Esophagus squamous epithelium (tissue), 5 donors: ENCODE results near the gene GCNT2. TPM values are rescaled to one million over a fixed set of nuclear protein-coding genes. Genes with fewer than 3 reads are reported as not detected.

Source experiments
- DNase-seq: peaks from one replicate; lab custom pipeline; 2025; lab: John Stamatoyannopoulos, UW
- H3K27ac ChIP-seq, 4 donors: fragments of 200-600 bp; sonication (generic); one replicate each; pipeline ENCODE4 v1.5.1; 2016 to 2019; ENCODE audit warnings: mild to moderate bottlenecking in 1 of 4
- H3K27me3 ChIP-seq, 4 donors: fragments of 200-600 bp; sonication (generic); 1 replicate in 3 of 4; 2 replicates in 1 of 4; pipeline versions ENCODE4 v1.5.1 to v1.6.0; 2017 to 2021; ENCODE audit warnings: antibody characterized with exemption in 1 of 4
- H3K36me3 ChIP-seq, 3 donors: fragments of 200-600 bp; sonication (generic); one replicate each; pipeline ENCODE4 v1.5.1; 2016 to 2019
- H3K4me1 ChIP-seq, 3 donors: fragments of 200-600 bp; sonication (generic); one replicate each; pipeline ENCODE4 v1.5.1; 2017 to 2019
- H3K4me3 ChIP-seq, 4 donors: fragments of 200-600 bp; sonication (generic); 1 replicate in 3 of 4; 2 replicates in 1 of 4; pipeline ENCODE4 v1.5.1; 2016 to 2019; ENCODE audit warnings: mild to moderate bottlenecking in 2 of 4, moderate library complexity in 1 of 4
- H3K9me3 ChIP-seq, 3 donors: fragments of 200-600 bp; sonication (generic); one replicate each; pipeline ENCODE4 v1.5.1; 2016 to 2019
- CTCF ChIP-seq, 6 experiments: fragments of 450-650 bp in 4 of 6; fragments of 200-600 bp in 2 of 6; sonication (generic) in 2 of 6; IDR thresholded peaks; one replicate each; pipeline ENCODE4 v1.5.1; 2016 to 2019; ENCODE audit warnings: antibody characterized with exemption in 6 of 6, mild to moderate bottlenecking in 4 of 6, moderate library complexity in 4 of 6
- POLR2A ChIP-seq, 4 donors: fragments of 450-650 bp; IDR thresholded peaks; one replicate each; pipeline ENCODE4 v1.6.1; 2017; ENCODE audit warnings: antibody characterized with exemption in 4 of 4, mild to moderate bottlenecking in 4 of 4, moderate library complexity in 3 of 4
- WGBS, 2 donors: methylation state at CpG; one replicate each; pipeline ENCODE4 v1.1.5; 2018; 5-methylcytosine and 5-hydroxymethylcytosine counted together
- intact Hi-C: fragments of 100-400 bp; cut with DNase I; formaldehyde crosslinking; loops from one replicate; pipeline ENCODE4 v1.15.0; 2022
- total RNA-seq, 4 donors: library from RNA; depleted of rRNA; stranded (reverse); fragments of >200 nt; gene quantifications; one replicate each; pipeline ENCODE4 v1.1.0, GENCODE V29; 2016
- donor health status: DM: yes; HTN: yes; CAD: no.

GCNT2 gene
- total RNA-seq, 4 donors from 2014 or later, result 6.9 to 17.2 (median 8.9) TPM

DNA sequence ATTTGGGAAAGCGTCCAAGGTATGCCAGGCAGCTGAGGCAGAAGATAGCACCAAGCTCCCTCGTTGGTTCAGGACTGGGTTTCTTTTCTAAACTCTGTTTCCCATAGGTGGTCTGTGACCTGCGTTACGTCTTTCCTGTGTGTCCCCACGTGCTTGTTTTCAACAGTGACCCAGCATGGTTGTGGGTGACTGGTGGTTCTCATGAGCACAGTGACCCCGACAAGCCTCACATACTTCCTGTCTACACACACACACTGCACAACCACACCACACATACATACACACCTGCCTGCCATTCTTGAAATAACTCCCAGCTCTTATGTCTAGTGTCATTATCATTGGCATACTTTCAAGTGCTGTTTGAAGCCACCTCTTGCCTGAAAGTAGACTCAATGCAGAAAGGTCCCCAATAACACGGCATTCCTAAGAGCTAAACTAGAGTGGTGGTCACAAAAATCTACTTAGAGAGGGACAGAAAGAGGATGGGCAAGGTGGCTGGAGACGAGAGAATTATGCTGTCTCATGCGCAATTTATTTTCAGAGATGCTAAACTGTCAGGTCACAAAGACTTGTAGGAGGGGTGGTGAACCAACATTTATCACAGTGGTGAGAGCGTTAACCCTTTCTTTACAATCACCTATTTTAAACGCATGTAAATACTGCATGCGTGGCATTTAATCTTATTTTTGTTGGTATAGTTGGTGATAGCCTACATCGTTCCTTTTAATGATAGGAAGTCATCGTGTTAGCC is 66.7 kb downstream of the GCNT2 start:
- no peaks in the 10 kb centered on the region for H3K36me3 ChIP-seq
- H3K4me1 ChIP-seq, result peaks cover 0 to 15% (median 5%) of the 10 kb centered on the region in 3 donors
- no peak overlapping the region for H3K27ac ChIP-seq
- TF ChIP-seq POLR2A (IDR thresholded peaks at IDR 0.05), result no peak
- TF ChIP-seq CTCF (IDR thresholded peaks at IDR 0.05), result no peak
- no peaks in the 10 kb centered on the region for H3K27me3 ChIP-seq
- DNase-seq, result no peak
- intact Hi-C loops, result no loop called here
- WGBS, 2 donors, result 74 to 75% methylated on average over 14 of the region's 14 CpGs
- no peaks in the 10 kb centered on the region for H3K9me3 ChIP-seq
- no peak overlapping the region for H3K4me3 ChIP-seq

DNA sequence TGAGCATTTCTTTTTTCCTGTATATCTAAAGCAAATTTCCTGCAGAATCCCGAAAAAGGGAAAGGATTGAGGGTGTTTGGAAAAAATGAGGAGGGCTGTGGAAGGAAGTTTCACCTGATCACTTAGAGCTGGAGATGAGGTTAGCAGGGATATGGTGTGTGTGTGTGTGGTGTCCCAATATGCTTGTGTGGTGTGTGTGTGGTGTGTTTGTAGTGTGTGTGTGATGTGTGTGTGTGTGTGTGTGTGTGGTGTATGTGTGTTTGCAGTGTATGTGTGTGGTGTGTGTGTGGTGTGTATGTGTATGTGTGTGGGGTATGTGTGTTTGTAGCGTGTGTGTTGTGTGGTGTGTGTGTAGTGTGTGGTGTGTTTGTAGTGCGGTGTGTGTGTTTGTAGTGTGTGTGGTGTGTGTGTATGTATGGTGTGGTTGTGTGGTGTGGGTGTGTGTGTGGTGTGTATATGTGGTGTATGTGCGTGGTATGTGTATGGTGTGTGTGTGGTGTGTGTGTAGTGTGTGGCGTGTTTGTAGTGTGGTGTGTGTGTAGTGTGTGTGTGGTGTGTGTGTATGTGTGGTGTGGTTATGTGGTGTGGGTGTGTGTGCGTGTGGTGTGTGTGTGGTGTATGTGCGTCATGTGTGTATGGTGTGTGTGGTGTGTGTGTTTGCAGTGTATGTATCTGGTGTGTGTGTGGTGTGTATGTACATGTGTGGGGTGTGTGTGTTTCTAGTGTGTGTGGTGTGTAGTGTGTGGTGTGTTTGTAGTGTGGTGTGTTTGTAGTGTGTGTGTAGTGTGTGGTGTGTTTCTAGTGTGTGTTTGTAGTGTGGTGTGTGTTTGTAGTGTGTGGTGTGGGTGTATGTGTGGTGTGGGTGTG is 67.6 kb downstream of the GCNT2 start:
- DNase-seq, result no peak
- no peaks in the 10 kb centered on the region for H3K9me3 ChIP-seq
- H3K27ac ChIP-seq, result no peak overlapping the region
- H3K4me3 ChIP-seq, result no peak overlapping the region
- intact Hi-C loops, result no loop called here
- H3K4me1 ChIP-seq, result peaks cover 0 to 7% (median 0%) of the 10 kb centered on the region in 3 donors
- no peak for TF ChIP-seq CTCF (IDR thresholded peaks at IDR 0.05)
- WGBS, 2 donors, result 74 to 83% methylated on average over 7 of the region's 7 CpGs
- H3K36me3 ChIP-seq, result no peaks in the 10 kb centered on the region
- no peaks in the 10 kb centered on the region for H3K27me3 ChIP-seq

- intact Hi-C loops, result no loop called here
- Histone ChIP-seq H3K4me3 (no peak overlapping the region), H3K9me3 (no peaks in the 10 kb centered on the region), H3K4me1 (peaks cover 0 to 7% (median 0%) of the 10 kb centered on the region in 3 donors), H3K36me3 (no peaks in the 10 kb centered on the region), H3K27me3 (no peaks in the 10 kb centered on the region), H3K27ac (no peak overlapping the region)
- TF ChIP-seq POLR2A (IDR thresholded peaks at IDR 0.05) (no peak), CTCF (IDR thresholded peaks at IDR 0.05) (no peak)
- no peak for DNase-seq
- WGBS, 2 donors, result 82 to 100% methylated on average over 1 to 2 of the region's 2 CpGs
Observed at GRCh38 chr6:10589429-10589727, 68.2 kb downstream of the GCNT2 start.

- Histone ChIP-seq H3K4me3 (no peak overlapping the region), H3K4me1 (peaks cover 0 to 7% (median 0%) of the 10 kb centered on the region in 3 donors), H3K27me3 (no peaks in the 10 kb centered on the region), H3K36me3 (no peaks in the 10 kb centered on the region), H3K27ac (no peak overlapping the region), H3K9me3 (no peaks in the 10 kb centered on the region)
- WGBS, 2 donors, result 94 to 100% methylated on average over 2 to 3 of the region's 3 CpGs
- TF ChIP-seq CTCF (IDR thresholded peaks at IDR 0.05), result no peak
- TF ChIP-seq POLR2A (IDR thresholded peaks at IDR 0.05), result no peak
- no peak for DNase-seq
- intact Hi-C loops, result no loop called here
Observed at GRCh38 chr6:10589983-10590382, 68.8 kb downstream of the GCNT2 start.
